Duodenal mucosa (tissue), 2 donors: ENCODE data around the gene NEURL1B.

Experiments
- H3K27ac ChIP-seq: one replicate; pipeline ENCODE4 v1.7.0; 2013; ENCODE audit warnings: low read depth, low read length
- H3K27me3 ChIP-seq, 2 donors: one replicate each; pipeline ENCODE4 v1.7.0; 2013; ENCODE audit warnings: low read length in 2 of 2, control low read depth in 1 of 2; ENCODE audit not compliant: insufficient read depth in 2 of 2, control insufficient read depth in 1 of 2
- H3K36me3 ChIP-seq, 2 donors: one replicate each; pipeline ENCODE4 v1.7.0; 2013; ENCODE audit warnings: low read length in 2 of 2, control low read depth in 1 of 2; ENCODE audit not compliant: insufficient read depth in 2 of 2, control insufficient read depth in 1 of 2
- H3K4me1 ChIP-seq, 2 donors: one replicate each; pipeline ENCODE4 v1.7.0; 2013; ENCODE audit warnings: low read length in 2 of 2, control low read depth in 1 of 2; ENCODE audit not compliant: insufficient read depth in 2 of 2, control insufficient read depth in 1 of 2
- H3K4me3 ChIP-seq, 2 donors: one replicate each; pipeline ENCODE4 v1.7.0; 2013; ENCODE audit warnings: low read length in 2 of 2, low read depth in 1 of 2
- H3K9ac ChIP-seq, 2 donors: one replicate each; pipeline ENCODE4 v1.7.0; 2013; ENCODE audit warnings: low read length in 2 of 2, low read depth in 1 of 2
- H3K9me3 ChIP-seq, 2 donors: one replicate each; pipeline ENCODE4 v1.7.0; 2013; ENCODE audit warnings: low read length in 2 of 2, control low read depth in 1 of 2; ENCODE audit not compliant: control insufficient read depth in 1 of 2

NEURL1B gene

GRCh38 chr5:172686111-172686510 lies 45.0 kb downstream of the NEURL1B start:
- H3K9ac ChIP-seq, result no peak overlapping the region
- no peak overlapping the region for H3K4me3 ChIP-seq
- H3K9me3 ChIP-seq, result no peaks in the 10 kb centered on the region
- peaks cover 22 to 24% of the 10 kb centered on the region in 2 donors for H3K4me1 ChIP-seq
- no peak overlapping the region for H3K27ac ChIP-seq
- H3K27me3 ChIP-seq, result no peaks in the 10 kb centered on the region
- H3K36me3 ChIP-seq, result peaks cover 0 to 17% of the 10 kb centered on the region in 2 donors

- Histone ChIP-seq H3K4me1 (peaks cover 22 to 24% of the 10 kb centered on the region in 2 donors), H3K9me3 (no peaks in the 10 kb centered on the region), H3K27me3 (no peaks in the 10 kb centered on the region), H3K4me3 (no peak overlapping the region), H3K36me3 (peaks cover 0 to 17% of the 10 kb centered on the region in 2 donors), H3K27ac (no peak overlapping the region), H3K9ac (no peak overlapping the region)
These were observed 45.7 kb downstream of the NEURL1B start for GRCh38 chr5:172686539-172687390.

DNA sequence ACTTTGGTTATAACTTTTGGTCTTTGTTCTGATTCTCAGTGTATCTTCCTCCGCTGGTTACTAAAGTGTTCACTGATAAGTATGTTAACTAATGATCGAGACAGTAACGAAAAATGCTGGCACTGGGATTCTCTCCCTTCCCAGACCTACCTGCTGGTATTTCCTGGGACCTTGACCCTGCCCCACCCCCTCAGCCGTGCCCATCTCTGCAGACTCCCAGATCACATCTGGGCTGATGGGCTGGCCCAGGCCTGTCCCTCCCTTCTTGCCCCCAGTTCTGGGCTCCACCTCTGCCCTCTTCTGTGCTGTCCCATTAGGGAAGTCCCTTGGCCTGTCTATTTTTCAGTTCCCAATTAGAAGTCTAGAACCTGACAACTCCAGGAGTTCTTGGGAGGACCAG lies 46.9 kb downstream of the NEURL1B start:
- Histone ChIP-seq H3K36me3 (peaks cover 0 to 17% of the 10 kb centered on the region in 2 donors), H3K4me1 (peaks cover 22 to 24% of the 10 kb centered on the region in 2 donors), H3K27me3 (no peaks in the 10 kb centered on the region)

DNA sequence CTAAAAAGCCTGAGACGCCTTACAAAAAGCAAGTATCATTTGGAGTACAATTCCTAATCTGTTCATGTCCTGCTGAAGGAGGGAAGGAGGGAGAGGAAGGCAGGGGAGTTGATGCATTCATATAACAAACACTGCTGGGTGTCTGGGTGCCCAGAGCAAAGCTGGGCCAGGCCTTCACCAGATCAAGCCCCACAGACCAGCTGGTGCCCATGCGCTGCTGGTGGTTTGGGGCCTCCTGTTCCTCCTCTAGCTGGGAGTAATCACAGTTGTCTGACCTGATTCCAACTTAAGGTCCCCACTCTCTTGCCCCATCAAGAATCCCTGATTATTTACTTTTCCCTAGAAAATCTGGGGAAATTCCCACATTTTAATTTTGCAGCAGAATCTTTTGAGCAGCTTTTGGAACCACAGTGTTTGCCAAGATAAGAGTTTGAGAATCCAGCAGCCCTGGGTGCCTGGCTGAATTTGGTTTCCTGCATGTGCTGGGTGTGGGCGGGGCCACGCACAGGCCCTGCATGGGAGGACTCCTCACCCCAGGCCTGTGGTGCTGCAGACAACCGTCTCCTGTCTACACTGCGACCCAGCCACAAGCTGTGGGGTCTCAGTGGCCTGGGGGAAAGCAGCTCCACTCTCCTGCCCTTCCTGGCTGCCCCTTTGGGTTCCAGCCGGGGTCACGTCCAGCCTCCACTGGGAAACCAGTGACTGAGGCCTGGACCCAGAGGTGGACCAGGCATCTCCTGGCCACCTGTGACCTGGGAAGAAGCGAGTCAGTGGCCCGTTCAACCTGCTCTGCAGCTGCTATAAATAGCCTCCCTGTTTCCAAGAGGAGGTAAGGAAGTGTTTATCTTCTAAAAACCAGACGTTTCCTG lies 47.5 kb downstream of the NEURL1B start:
- peaks cover 0 to 17% of the 10 kb centered on the region in 2 donors for H3K36me3 ChIP-seq
- H3K4me1 ChIP-seq, result peaks cover 22 to 24% of the 10 kb centered on the region in 2 donors
- H3K9me3 ChIP-seq, result no peaks in the 10 kb centered on the region
- no peaks in the 10 kb centered on the region for H3K27me3 ChIP-seq
- H3K9ac ChIP-seq, result peak overlapping the region in 1 of 2 donors; percentile 34
- no peak overlapping the region for H3K4me3 ChIP-seq
- H3K27ac ChIP-seq, result no peak overlapping the region

More for the DNA sequence above, 46.9 kb downstream of the NEURL1B start:
- peak overlapping the region in 1 of 2 donors; percentile 6 for H3K9ac ChIP-seq
- H3K4me3 ChIP-seq, result no peak overlapping the region
- no peaks in the 10 kb centered on the region for H3K9me3 ChIP-seq
- H3K27ac ChIP-seq, result no peak overlapping the region

- H3K9me3 ChIP-seq, result no peaks in the 10 kb centered on the region
- H3K27me3 ChIP-seq, result no peaks in the 10 kb centered on the region
- H3K4me1 ChIP-seq, result peaks cover 22 to 24% of the 10 kb centered on the region in 2 donors
- no peak overlapping the region for H3K4me3 ChIP-seq
- H3K36me3 ChIP-seq, result peaks cover 0 to 17% of the 10 kb centered on the region in 2 donors
- H3K9ac ChIP-seq, result peak overlapping the region in 1 of 2 donors; percentile 34
- H3K27ac ChIP-seq, result no peak overlapping the region
These were observed 48.1 kb downstream of the NEURL1B start for GRCh38 chr5:172689218-172689572.

GRCh38 chr5:172689801-172690200 lies 48.7 kb downstream of the NEURL1B start:
- Histone ChIP-seq H3K36me3 (peaks cover 0 to 14% of the 10 kb centered on the region in 2 donors), H3K9ac (no peak overlapping the region), H3K4me1 (peaks cover 22 to 24% of the 10 kb centered on the region in 2 donors), H3K27me3 (no peaks in the 10 kb centered on the region), H3K9me3 (no peaks in the 10 kb centered on the region), H3K4me3 (no peak overlapping the region), H3K27ac (no peak overlapping the region)

GRCh38 chr5:172690258-172691075 lies 49.4 kb downstream of the NEURL1B start:
- Histone ChIP-seq H3K4me3 (no peak overlapping the region), H3K9ac (no peak overlapping the region)

DNA sequence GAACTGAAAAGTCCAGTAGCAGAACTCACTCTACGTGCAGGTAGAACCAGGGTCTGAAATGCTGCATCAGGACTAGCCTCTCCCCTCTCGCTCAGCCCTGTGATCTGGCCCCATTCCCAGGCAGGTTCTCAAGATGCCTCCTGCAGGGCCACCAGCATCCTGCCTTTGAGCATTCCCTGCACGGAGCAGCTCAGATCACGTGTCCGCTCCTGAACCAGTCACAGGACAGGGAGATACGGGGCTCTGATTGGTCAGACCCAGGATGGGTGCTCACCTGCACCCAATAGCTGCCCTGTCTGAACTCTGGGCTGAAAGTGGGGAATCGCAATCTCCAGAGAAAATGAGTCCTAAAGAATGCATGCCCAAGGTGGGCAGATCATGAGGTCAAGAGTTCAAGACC lies 50.8 kb downstream of the NEURL1B start:
- H3K9me3 ChIP-seq, result no peaks in the 10 kb centered on the region
- peaks cover 24 to 26% of the 10 kb centered on the region in 2 donors for H3K4me1 ChIP-seq
- peaks cover 0 to 8% of the 10 kb centered on the region in 2 donors for H3K36me3 ChIP-seq
- H3K27ac ChIP-seq, result no peak overlapping the region
- H3K9ac ChIP-seq, result no peak overlapping the region
- H3K27me3 ChIP-seq, result no peaks in the 10 kb centered on the region
- no peak overlapping the region for H3K4me3 ChIP-seq

More at GRCh38 chr5:172690258-172691075, 49.4 kb downstream of the NEURL1B start:
- no peaks in the 10 kb centered on the region for H3K27me3 ChIP-seq
- no peaks in the 10 kb centered on the region for H3K9me3 ChIP-seq
- H3K36me3 ChIP-seq, result peaks cover 0 to 14% of the 10 kb centered on the region in 2 donors
- H3K27ac ChIP-seq, result no peak overlapping the region
- H3K4me1 ChIP-seq, result peaks cover 22 to 24% of the 10 kb centered on the region in 2 donors

DNA sequence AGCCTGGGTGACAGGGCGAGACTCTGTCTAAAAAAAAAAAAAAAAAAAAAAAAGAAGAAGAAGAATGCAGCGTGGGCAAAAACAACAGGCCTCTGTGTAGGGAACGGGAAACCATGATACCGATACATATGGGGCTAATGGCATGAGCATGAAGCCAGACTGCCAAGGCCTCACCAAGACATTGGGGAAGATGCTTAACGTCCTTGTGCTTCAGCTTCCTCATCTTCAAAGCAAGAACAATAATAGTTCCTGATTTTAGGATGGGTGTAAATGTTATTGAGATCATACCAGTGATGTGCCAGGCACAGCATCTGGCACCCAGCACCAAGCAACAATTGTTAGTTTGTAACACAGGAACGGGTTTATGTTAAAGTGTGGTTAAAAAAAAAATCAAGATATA lies 51.4 kb downstream of the NEURL1B start:
- no peaks in the 10 kb centered on the region for H3K9me3 ChIP-seq
- no peak overlapping the region for H3K9ac ChIP-seq
- peaks cover 0 to 8% of the 10 kb centered on the region in 2 donors for H3K36me3 ChIP-seq
- H3K4me1 ChIP-seq, result peaks cover 25 to 26% of the 10 kb centered on the region in 2 donors
- no peaks in the 10 kb centered on the region for H3K27me3 ChIP-seq
- no peak overlapping the region for H3K27ac ChIP-seq
- no peak overlapping the region for H3K4me3 ChIP-seq
